ENCODE data around the gene PHF12.

DNA sequence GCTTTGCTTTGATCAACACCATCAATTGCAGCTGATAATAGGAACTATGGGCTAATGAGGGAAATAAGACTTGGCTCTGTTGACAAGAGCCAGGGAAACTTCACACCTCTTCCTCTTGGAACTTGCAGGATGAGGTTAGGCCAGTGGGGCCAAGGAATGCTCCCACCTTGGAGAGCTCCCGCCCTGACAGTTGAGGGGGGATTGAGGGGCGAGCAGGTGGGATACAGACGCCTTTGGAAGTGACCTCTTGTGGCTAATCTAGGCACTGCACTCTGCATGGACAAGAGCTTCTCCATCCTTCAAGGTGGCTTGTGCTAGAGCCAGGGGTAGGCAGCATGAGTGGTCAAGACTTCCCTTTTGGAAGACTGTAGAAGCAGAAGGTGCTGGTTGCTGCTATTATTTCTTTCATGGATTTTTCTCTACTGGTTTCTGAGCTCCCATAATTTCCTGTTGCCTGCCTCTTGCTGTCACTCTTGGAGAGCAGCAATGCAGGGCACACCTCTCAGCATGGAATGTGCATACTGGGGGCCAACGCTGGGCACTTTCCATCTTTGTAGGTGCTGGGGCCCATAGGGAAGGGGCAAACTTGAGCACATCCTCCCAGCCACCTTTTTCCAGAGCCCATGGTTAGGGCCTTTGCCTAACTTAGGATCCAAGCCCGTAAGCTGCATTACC, 2.3 kb upstream of the PHF12 start:
- TF ChIP-seq CTCF (IDR thresholded peaks at IDR 0.05) (peak in 3 of 4 experiments; percentile 64 to 82 (median 81)), POLR2AphosphoS5 (IDR thresholded peaks at IDR 0.05) (no peak), POLR2A (IDR thresholded peaks at IDR 0.05) (no peak), EP300 (IDR thresholded peaks at IDR 0.05) (no peak)

Measured in sigmoid colon (tissue), 4 donors.